Loucy (cell line): ENCODE measurements around the gene DLL1.

ENCODE experiments used
- H2AFZ ChIP-seq: fragments of 200-600 bp; sonication (generic); 2 replicates; pipeline ENCODE4 v1.6.0; 2016; ENCODE audit warnings: antibody characterized with exemption, mild to moderate bottlenecking, low read length, moderate library complexity
- H3F3A ChIP-seq: fragments of 200-600 bp; 2 replicates; pipeline ENCODE4 v1.6.0; 2016; ENCODE audit warnings: antibody characterized with exemption, low read depth, mild to moderate bottlenecking
- H3K27me3 ChIP-seq: fragments of 200-600 bp; sonication (generic); 2 replicates; pipeline ENCODE4 v1.6.1; 2014; ENCODE audit warnings: low read length, mild to moderate bottlenecking; ENCODE audit not compliant: insufficient read depth, poor library complexity, severe bottlenecking
- H3K36me3 ChIP-seq: fragments of 200-600 bp; sonication (generic); 2 replicates; pipeline ENCODE4 v1.6.1; 2016; ENCODE audit warnings: low read length; ENCODE audit not compliant: insufficient read depth
- H3K4me1 ChIP-seq: fragments of 200-600 bp; sonication (generic); 2 replicates; pipeline ENCODE4 v1.5.1; 2014; ENCODE audit warnings: low read length, mild to moderate bottlenecking; ENCODE audit not compliant: insufficient read depth, poor library complexity, severe bottlenecking
- H3K4me2 ChIP-seq: fragments of 200-600 bp; sonication (generic); 2 replicates; pipeline ENCODE4 v1.6.0; 2014; ENCODE audit warnings: antibody characterized with exemption, low read length, low read depth, mild to moderate bottlenecking; ENCODE audit not compliant: poor library complexity, severe bottlenecking
- H3K4me3 ChIP-seq: fragments of 200-600 bp; sonication (generic); 2 replicates; pipeline ENCODE4 v1.5.1; 2014; ENCODE audit warnings: low read length, mild to moderate bottlenecking, mixed read lengths; ENCODE audit not compliant: poor library complexity, severe bottlenecking
- H3K79me2 ChIP-seq: fragments of 200-600 bp; sonication (generic); 2 replicates; pipeline ENCODE4 v1.6.1; 2014; ENCODE audit warnings: low read length; ENCODE audit not compliant: insufficient read depth
- H3K9ac ChIP-seq: fragments of 200-600 bp; sonication (generic); 2 replicates; pipeline ENCODE4 v1.6.0; 2014; ENCODE audit warnings: mild to moderate bottlenecking, low read depth, low read length, moderate library complexity; ENCODE audit not compliant: poor library complexity, severe bottlenecking
- H3K9me2 ChIP-seq: fragments of 200-600 bp; sonication (generic); replicated peaks from 2 replicates; pipeline ENCODE4 v1.6.1; 2016; ENCODE audit warnings: low read depth, low read length, mixed read lengths
- H3K9me3 ChIP-seq: fragments of 200-600 bp; sonication (generic); 2 replicates; pipeline ENCODE4 v1.6.1; 2014; ENCODE audit warnings: mild to moderate bottlenecking, antibody characterized with exemption, low read length, low read depth; ENCODE audit not compliant: insufficient read depth
- H4K20me1 ChIP-seq: fragments of 200-600 bp; sonication (generic); 2 replicates; pipeline ENCODE4 v1.6.0; 2014; ENCODE audit warnings: antibody characterized with exemption, low read length, mild to moderate bottlenecking; ENCODE audit not compliant: insufficient read depth, poor library complexity, severe bottlenecking
- CTCF ChIP-seq: fragments of 200-600 bp; sonication (generic); conservative IDR thresholded peaks from 2 replicates; pipeline ENCODE4 v1.5.1; 2014; ENCODE audit warnings: mild to moderate bottlenecking, antibody characterized with exemption, low read length
- EZH2phosphoT487 ChIP-seq: fragments of 200-600 bp; IDR thresholded peaks from 2 replicates; pipeline ENCODE4 v1.6.1; 2018; ENCODE audit warnings: antibody characterized with exemption, mild to moderate bottlenecking, moderate library complexity, borderline replicate concordance

The DLL1 gene

DNA sequence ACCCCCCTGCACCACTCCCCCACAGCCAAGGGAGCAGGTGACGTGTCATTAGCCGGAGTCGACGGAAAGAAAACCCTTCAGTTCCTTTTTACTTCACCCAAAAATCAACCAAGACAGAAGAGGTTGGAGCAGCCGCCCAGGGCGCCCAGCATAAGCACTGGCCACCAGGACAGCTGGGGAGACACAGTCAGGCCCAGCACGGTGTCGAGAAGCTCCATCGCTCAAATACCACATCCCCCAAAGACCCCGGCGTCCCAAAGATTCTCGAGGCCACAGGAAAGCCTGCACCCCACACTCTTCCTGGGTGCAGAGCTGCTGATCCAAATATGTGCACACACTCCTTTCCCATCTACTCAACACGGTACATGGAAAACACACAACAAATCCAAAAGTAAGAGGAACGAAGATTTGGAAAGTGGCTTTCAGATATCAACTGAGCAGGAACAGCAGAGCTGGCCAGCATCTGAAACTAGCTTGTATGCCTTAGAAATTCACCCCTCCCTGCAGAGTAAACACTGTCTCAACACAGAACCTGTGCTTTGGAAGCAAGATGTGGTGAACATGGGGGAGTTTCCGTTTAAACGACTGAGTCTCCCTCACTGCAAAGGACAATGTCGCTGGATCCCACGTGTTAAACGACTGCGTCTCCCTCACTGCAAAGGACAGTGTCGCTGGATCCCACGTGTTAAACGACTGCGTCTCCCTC is 54.6 kb downstream of the DLL1 start:
- no peak overlapping the region for H3K4me2 ChIP-seq
- H3K4me1 ChIP-seq: no peaks in the 10 kb centered on the region
- H3K36me3 ChIP-seq: no peaks in the 10 kb centered on the region
- TF ChIP-seq CTCF: no peak
- TF ChIP-seq EZH2phosphoT487: no peak
- no peaks in the 10 kb centered on the region for H3K27me3 ChIP-seq
- no peak overlapping the region for H2AFZ ChIP-seq
- H4K20me1 ChIP-seq: no peaks in the 10 kb centered on the region
- H3K9ac ChIP-seq: no peak overlapping the region
- H3K9me3 ChIP-seq: no peaks in the 10 kb centered on the region
- H3K79me2 ChIP-seq: no peaks in the 10 kb centered on the region
- no peaks in the 10 kb centered on the region for H3K9me2 ChIP-seq
- no peak overlapping the region for H3K4me3 ChIP-seq
- H3F3A ChIP-seq: no peaks in the 10 kb centered on the region

GRCh38 chr6:170235391-170236125 is 55.3 kb downstream of the DLL1 start:
- Histone ChIP-seq H3K4me1 (no peaks in the 10 kb centered on the region), H3K9ac (no peak overlapping the region), H2AFZ (no peak overlapping the region), H3K9me2 (no peaks in the 10 kb centered on the region), H3K79me2 (no peaks in the 10 kb centered on the region), H3K27me3 (no peaks in the 10 kb centered on the region), H3K4me3 (no peak overlapping the region), H4K20me1 (no peaks in the 10 kb centered on the region), H3K36me3 (no peaks in the 10 kb centered on the region), H3F3A (no peaks in the 10 kb centered on the region), H3K4me2 (no peak overlapping the region), H3K9me3 (no peaks in the 10 kb centered on the region)
- TF ChIP-seq EZH2phosphoT487 (no peak), CTCF (no peak)

- TF ChIP-seq EZH2phosphoT487 (no peak), CTCF (no peak)
- no peaks in the 10 kb centered on the region for H3K9me3 ChIP-seq
- H3K4me3 ChIP-seq: no peak overlapping the region
- no peaks in the 10 kb centered on the region for H3K4me1 ChIP-seq
- no peaks in the 10 kb centered on the region for H4K20me1 ChIP-seq
- H3K9ac ChIP-seq: no peak overlapping the region
- no peaks in the 10 kb centered on the region for H3K36me3 ChIP-seq
- H3K79me2 ChIP-seq: no peaks in the 10 kb centered on the region
- no peaks in the 10 kb centered on the region for H3K27me3 ChIP-seq
- H2AFZ ChIP-seq: no peak overlapping the region
- no peaks in the 10 kb centered on the region for H3K9me2 ChIP-seq
- no peak overlapping the region for H3K4me2 ChIP-seq
- H3F3A ChIP-seq: no peaks in the 10 kb centered on the region
Measured at GRCh38 chr6:170234419-170234818, 56.5 kb downstream of the DLL1 start.
